T-helper 1 cell treated with Interleukin-12 subunit alpha and Interleukin-12 subunit beta and Interleukin-4 antibody, amounts not matched to agents 30 ng/mL and 1 ng/mL, for 36 hours (primary cell): ENCODE data around the gene MADCAM1. TPM values are rescaled to one million over a fixed set of nuclear protein-coding genes. Genes with fewer than 3 reads are reported as not detected.

ENCODE experiments used
- intact Hi-C: fragments of 100-400 bp; cut with micrococcal nuclease; formaldehyde crosslinking; loops from one replicate; pipeline ENCODE4 v1.15.1; 2024
- total RNA-seq: library from RNA; stranded (reverse); gene quantifications from 2 replicates; pipeline ENCODE4 v1.2.3, GENCODE V29; 2022

MADCAM1 gene
- total RNA-seq, 1 donor from 2014 or later = 0.51 TPM

DNA sequence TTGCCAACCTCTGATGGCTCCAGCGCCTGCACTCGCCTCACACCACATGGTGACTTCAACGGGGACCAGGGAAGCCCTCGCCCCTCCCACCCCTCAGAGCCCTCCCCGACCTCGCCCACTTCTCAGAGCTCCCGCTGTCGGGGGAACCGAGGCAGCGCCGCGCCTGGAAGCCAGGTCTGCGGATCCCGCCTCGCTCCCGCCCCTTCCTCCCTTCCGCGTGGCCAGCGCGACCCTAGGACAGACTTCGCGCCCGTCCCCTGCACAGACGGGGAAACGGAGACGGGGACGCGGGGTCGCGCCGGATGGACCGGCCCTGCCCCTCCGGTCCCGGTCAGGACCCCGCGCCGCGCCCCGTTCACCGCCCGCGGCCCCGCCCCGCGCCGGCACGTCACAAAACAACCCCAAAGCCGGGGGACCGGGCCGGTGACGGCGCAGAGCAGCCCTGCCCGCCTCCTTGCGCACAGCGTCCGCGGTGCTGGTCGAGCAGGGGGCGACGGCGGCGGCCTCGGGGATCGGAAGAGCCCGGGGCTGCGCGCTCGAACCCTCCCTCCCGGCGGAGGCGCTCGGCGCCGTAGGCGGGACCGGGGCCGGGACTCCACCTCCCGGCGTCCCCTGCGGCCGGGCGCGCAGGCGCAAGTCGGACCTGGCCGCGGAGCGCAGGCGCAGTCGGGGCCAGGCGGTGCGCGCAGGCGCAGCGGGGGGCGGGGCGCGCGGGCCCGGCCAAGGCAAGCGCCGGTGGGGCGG, 34.9 kb downstream of the MADCAM1 start:
- intact Hi-C loops = loop anchor here (1.0 to 5.0 kb wide), 5 partner anchors 20 to 101 kb away; partner anchors contain the start of genes BSG, POLRMT and TPGS1

DNA sequence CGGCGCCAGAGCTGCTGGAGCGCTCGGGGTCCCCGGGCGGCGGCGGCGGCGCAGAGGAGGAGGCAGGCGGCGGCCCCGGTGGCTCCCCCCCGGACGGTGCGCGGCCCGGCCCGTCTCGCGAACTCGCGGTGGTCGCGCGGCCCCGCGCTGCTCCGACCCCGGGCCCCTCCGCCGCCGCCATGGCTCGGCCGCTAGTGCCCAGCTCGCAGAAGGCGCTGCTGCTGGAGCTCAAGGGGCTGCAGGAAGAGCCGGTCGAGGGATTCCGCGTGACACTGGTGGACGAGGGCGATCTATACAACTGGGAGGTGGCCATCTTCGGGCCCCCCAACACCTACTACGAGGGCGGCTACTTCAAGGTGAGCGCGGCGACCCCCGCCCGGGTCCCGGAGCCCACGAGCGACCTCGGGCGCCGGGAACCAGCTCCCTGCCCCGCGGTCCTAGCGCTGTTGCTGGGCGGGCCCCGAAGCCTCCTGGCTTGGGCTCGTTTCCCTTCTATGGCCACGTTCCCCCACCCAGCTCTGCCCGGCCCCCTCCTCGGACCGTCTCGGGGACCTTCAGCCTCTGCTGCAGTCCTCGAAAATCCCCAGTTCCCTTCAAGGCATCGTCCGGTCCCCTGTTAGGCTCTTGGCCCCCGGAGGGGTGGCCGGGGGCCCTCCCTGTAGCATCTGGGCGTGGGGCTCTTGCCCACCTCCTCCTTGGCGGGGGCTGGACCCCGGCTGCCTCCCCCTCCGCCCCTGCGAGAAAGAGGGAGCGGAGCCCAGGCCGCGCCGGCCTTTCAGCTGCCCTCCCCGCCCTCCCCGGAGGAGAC, 35.7 kb downstream of the MADCAM1 start, which contains the start of gene CDC34:
TSS of gene CDC34 (plus strand) at position 8 of the 808 bp plus-strand sequence. CDS start at position 180, 172 bp downstream.
- intact Hi-C loops = loop anchor here (1.0 to 5.0 kb wide), 7 partner anchors 11 to 131 kb away; partner anchors contain the start of genes BSG, POLRMT, RNF126 and TPGS1

DNA sequence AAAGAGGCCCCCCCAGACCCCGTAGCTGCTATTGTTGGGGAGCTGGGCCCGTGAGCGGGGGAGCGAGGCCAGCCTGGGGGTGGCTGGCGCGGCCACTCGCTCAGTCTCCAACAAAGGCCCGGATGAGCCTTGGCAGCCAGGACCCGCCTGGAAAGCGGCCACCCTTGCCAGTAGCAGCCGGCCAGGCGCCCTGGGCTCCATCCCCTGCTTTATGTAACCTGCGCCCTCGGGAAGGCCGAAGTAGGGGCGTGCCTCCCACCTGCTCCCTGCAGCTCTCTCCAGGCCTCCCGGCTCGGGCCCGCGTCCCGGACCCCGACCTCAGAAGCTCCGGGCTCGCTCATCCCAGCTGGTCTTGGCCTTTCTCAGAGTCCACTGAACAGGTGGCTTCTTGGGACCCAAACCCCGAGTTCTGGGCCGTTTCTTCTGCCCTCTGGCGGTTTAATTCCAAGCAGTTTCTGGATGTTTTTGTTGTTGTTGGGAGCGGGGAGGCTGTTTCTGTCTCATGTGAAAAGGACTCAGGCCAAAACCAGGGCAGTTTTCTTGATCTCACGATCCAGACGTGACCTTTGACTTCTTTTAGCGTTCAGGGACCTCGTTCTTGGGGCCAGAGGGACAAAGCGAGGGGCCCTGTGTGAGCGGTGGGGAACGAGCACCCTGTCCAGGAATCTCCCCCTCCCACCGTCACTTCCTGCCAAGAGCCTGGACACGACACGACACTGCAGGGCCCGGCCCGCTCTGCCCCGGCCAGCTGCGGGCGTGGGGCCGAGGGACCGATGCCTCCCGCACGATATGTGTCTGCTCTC, 36.5 kb downstream of the MADCAM1 start:
- intact Hi-C loops = loop anchor here (1.0 to 5.0 kb wide), 3 partner anchors 11 to 130 kb away; partner anchors contain the start of genes POLRMT and RNF126

- intact Hi-C loops = loop anchor here (2.0 to 5.0 kb wide), 2 partner anchors 99 to 129 kb away; partner anchors contain the start of genes POLRMT and RNF126
Observed at GRCh38 chr19:533364-534058, 37.2 kb downstream of the MADCAM1 start.

GRCh38 chr19:534088-534487, 37.8 kb downstream of the MADCAM1 start:
- intact Hi-C loops = loop anchor here (5.0 kb wide), 1 partner anchor 98 kb away; the partner anchor contains the start of gene POLRMT

GRCh38 chr19:535017-535835, 38.9 kb downstream of the MADCAM1 start:
- intact Hi-C loops = no loop called here

GRCh38 chr19:536031-536880, 40.0 kb downstream of the MADCAM1 start:
- intact Hi-C loops = no loop called here

GRCh38 chr19:536881-537404, 40.7 kb downstream of the MADCAM1 start:
- intact Hi-C loops = no loop called here

DNA sequence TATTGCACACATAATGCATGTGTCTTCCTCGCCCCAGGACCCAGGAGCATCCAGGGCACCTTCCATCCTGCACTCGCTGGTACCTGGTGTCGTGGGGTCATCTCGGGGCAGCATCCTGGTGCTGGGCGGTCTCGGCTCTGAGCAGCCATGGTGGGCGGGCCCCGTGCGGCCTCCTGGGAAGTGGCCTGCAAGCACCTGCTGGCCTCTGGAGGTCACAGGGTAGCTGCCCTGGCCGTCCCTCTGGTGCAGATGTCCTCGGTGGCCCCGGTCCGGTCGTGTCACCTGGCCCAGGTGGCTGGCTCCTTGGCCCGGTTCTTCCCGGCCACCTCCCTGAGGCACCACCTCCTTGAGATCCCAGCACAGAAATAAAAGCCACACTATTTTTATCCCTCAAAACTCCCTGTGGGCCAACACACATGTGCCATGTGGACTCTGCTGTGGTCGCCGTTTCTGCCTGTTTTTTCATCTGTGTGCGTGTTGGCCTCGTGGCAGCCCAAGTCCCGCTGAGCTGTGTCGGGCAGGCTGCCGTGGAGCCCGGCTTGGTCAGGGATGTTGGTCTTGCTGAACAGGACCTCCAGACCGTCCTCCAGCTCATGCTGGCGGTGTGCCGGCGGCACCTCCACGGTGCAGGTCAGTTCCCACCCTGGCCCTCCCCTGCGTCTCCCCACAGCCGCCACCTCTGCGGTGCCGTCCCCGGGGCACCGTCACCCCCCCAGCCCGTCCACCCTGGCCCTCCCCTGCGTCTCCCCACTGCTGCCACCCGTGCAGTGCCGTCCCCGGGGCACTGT, 42.5 kb downstream of the MADCAM1 start:
- intact Hi-C loops = no loop called here

GRCh38 chr19:539429-540030, 43.2 kb downstream of the MADCAM1 start:
- intact Hi-C loops = no loop called here

DNA sequence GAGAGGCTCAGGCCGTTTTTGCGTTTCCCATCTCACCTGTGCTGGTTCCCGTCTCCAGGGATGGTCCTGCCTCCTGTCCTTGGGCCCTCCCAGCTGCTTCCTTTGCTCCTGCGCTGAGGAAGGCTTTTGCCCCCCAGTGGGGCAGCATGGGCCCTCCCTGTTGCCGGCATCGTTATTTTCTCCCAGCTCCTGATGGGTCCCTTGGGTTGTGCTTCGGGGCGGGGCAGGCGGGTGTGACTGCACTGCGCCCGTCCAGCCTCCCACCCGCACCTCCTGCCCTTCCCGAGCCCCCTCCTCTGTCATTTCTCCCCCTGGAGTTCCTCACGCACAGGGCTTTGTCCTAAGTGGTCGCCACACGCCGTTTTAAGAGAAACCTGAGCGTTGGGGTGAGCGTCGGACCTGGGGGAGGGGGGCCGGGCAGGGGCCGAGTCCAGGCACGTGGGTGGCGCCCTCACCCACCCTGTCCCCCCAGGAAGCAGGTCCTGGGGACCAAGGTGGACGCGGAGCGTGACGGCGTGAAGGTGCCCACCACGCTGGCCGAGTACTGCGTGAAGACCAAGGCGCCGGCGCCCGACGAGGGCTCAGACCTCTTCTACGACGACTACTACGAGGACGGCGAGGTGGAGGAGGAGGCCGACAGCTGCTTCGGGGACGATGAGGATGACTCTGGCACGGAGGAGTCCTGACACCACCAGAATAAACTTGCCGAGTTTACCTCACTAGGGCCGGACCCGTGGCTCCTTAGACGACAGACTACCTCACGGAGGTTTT, 44.8 kb downstream of the MADCAM1 start:
- intact Hi-C loops = no loop called here

- intact Hi-C loops = no loop called here
Observed at GRCh38 chr19:541699-542098, 45.4 kb downstream of the MADCAM1 start.

DNA sequence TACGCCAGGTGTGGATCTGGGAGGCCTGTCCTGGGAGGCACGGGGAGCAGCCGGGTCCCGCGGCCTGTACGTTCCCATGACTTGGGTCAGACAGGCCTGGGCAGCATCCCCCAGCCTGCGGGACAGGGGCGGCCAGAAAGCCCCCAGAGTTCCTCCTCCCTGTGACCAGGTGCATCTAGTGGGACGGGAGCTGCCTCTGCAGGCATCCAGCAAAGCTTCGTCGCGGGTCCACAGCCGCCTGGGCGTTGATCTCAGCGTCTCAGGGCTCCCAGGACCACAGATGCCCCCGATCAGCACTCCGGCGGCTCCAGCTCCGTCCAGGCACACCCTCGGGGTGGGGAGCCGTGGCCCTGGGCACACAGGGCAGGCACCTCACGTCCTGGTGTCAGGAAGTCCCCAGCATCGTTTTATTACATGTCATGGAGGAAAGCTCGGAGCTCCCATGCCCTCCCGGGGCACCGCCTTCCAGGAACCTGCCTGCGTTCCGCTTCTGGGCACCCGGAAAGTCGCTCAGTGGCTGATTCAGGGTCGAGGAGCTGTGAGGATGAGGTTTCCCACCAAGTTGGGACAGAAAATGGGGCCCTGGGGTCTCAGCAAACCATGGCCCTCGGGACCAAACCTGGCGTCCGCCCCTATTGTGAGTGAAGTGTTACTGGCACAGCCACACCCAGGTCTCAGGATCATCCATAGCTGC, 46.0 kb downstream of the MADCAM1 start:
- intact Hi-C loops = no loop called here

DNA sequence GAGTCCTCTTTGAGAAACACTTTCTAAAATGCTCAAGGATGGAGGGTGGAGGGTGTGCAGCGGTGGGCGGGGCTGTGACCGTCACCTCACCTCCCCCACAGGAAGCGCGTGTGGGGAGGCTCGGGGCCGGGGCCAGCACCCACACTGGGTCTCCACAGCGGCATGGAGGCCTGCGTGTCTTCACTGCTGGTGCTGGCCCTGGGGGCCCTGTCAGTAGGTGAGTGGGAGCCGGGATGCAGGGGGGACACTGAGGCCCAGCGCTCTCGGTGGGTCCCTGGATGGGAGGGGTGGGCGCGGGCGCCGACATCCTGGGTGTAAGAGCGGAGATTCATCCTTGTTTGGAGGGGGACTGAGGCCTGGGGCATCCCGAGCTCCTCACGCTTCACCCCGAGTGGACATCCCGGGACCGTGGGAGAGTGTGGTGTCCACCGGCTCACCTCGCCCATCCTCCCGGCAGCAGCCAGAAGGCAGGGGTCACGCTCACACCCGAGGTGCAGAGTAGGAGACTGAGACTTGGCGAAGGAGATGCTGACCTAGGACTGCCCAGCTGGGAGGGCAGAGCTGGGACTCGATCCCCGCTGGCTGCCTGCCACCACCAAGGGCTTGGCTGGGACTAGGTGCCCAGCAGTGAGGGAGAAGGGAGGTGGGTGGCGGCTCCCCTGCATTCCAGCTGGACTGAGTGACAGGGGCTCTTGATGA, 47.8 kb downstream of the MADCAM1 start, which contains the start of gene GZMM:
TSS of gene GZMM (plus strand) at position 144 of the 699 bp plus-strand sequence. CDS start at position 163, 19 bp downstream.
- intact Hi-C loops = loop anchor here (1.0 kb wide), 2 partner anchors 12 to 33 kb away; no protein-coding TSS in a partner anchor

GRCh38 chr19:547117-547516, 50.8 kb downstream of the MADCAM1 start:
- intact Hi-C loops = no loop called here
